Heart left ventricle (tissue), 16 donors: ENCODE results near the gene C2orf92. TPM values are rescaled to one million over a fixed set of nuclear protein-coding genes. Genes with fewer than 3 reads are reported as not detected.

Source experiments
- ATAC-seq, 4 donors: fragments of 200-7000 bp; cut with Tn5 transposase; one replicate each; pipeline ENCODE4 v1.9.1; 2020 to 2022; ENCODE audit warnings: moderate library complexity in 4 of 4, mild to moderate bottlenecking in 3 of 4, moderate number of reproducible peaks in 1 of 4
- DNase-seq, 5 donors: peaks; one replicate each; pipeline ENCODE4 v3.0.0-alpha.2; 2020
- H3K27ac ChIP-seq, 12 donors: fragments of 200-600 bp; sonication (generic) in 4 of 12; one replicate each; pipeline versions ENCODE4 v1.5.0 to v1.8.0; 2016 to 2022; ENCODE audit warnings: mild to moderate bottlenecking in 2 of 12
- H3K27me3 ChIP-seq, 9 donors: fragments of 200-600 bp; sonication (generic) in 2 of 9; one replicate each; pipeline versions ENCODE4 v1.5.1 to v1.8.0; 2016 to 2022; ENCODE audit warnings: mild to moderate bottlenecking in 3 of 9
- H3K36me3 ChIP-seq, 9 donors: fragments of 200-600 bp; sonication (generic) in 2 of 9; one replicate each; pipeline versions ENCODE4 v1.5.0 to v1.8.0; 2018 to 2022; ENCODE audit warnings: mild to moderate bottlenecking in 2 of 9
- H3K4me1 ChIP-seq, 12 donors: fragments of 200-600 bp; sonication (generic) in 4 of 12; one replicate each; pipeline versions ENCODE4 v1.5.0 to v1.8.0; 2016 to 2022; ENCODE audit warnings: mild to moderate bottlenecking in 3 of 12
- H3K4me3 ChIP-seq, 12 donors: fragments of 200-600 bp; sonication (generic) in 4 of 12; one replicate each; pipeline versions ENCODE4 v1.5.0 to v1.8.0; 2017 to 2022; ENCODE audit warnings: mild to moderate bottlenecking in 9 of 12, moderate library complexity in 4 of 12
- H3K9me3 ChIP-seq, 12 donors: fragments of 200-600 bp; sonication (generic) in 4 of 12; one replicate each; pipeline versions ENCODE4 v1.5.0 to v1.8.0; 2016 to 2022; ENCODE audit warnings: mild to moderate bottlenecking in 1 of 12
- CTCF ChIP-seq, 12 donors: fragments of 200-600 bp; sonication (generic) in 4 of 12; IDR thresholded peaks; one replicate each; pipeline versions ENCODE4 v1.5.0 to v1.8.0; 2018 to 2022; ENCODE audit warnings: antibody characterized with exemption in 12 of 12, mild to moderate bottlenecking in 5 of 12
- POLR2A ChIP-seq, 2 donors: fragments of 450-650 bp; IDR thresholded peaks; one replicate each; pipeline ENCODE4 v1.6.1; 2017; ENCODE audit warnings: antibody characterized with exemption in 2 of 2, mild to moderate bottlenecking in 2 of 2, moderate library complexity in 2 of 2
- WGBS, 4 donors: extraction: QIAGEN DNeasy Blood & Tissue Kit in 2 of 4; methylation state at CpG; one replicate each; pipeline versions ENCODE4 v1.1.5 to v1.1.7; 2013 to 2018; 5-methylcytosine and 5-hydroxymethylcytosine counted together
- intact Hi-C, 10 donors: fragments of 100-400 bp; cut with DNase I; formaldehyde crosslinking; loops; one replicate each; pipeline versions ENCODE4 v1.11.1 to v1.14.2; 2022
- polyA plus RNA-seq, 2 donors: library from polyadenylated mRNA; stranded (reverse); fragments of 200-250 nt; gene quantifications; one replicate each; pipeline ENCODE4 v1.2.3, GENCODE V29; 2013
- total RNA-seq, 9 donors: library from RNA; depleted of rRNA in 2 of 9; stranded (reverse); fragments of >200 nt in 2 of 9; fragmentation: NEBNext Ultra II Directional in 3 of 9; extraction: Animal tissue kit (Norgen Biotek cat#: 25700) in 3 of 9; gene quantifications; one replicate each; pipeline versions ENCODE4 v1.1.0 to v1.2.4, GENCODE V29; 2016 to 2023
- donor health status: ischemic (EF 13 %, LVEDD 7.1; RV severe dilation, severe dysfunction).
- donor health status: healthy with polysubstance abuse.
- donor health status: DM: no; HTN: yes; CAD: no.
- donor health status: DM: no; HTN: no; CAD: no.
- donor health status: ischemic (EF 25% LVEDD 6.9; RV normal size, moderate dysfunction).
- donor health status: ischemic (EF 25% LVEDD 5.7; RV mildly dilated, moderate dysfunction).
- donor health status: healthy.
- donor health status: DM: yes; HTN: yes; CAD: no.
- donor health status: ischemic (EF 35%, LVEDD 5.7; RV mildly dilated, moderate dysfunction).
- donor health status: nonischemic (EF 11% LVEDD 7.7; RV severe dilation, severe dysfunction).
- donor health status: DM: yes; HTN: yes; CAD: no.
- donor health status: PGD.
- donor health status: ischemic (EF 29% LVEDD 5.4; RV normal size, mild dysfunction).
- donor health status: nonischemic (EF 23%, LVEDD 6.1; RV moderate dilation, normal function).

C2orf92 gene
- total and polyA plus RNA-seq, 11 donors = 0.89 to 11.0 (median 2.4) TPM

- no peak for ATAC-seq
- intact Hi-C loops = no loop called here
- peak overlapping the region in 1 of 12 donors; percentile 52 for H3K4me3 ChIP-seq
- H3K27me3 ChIP-seq = no peaks in the 10 kb centered on the region
- no peaks in the 10 kb centered on the region for H3K36me3 ChIP-seq
- H3K9me3 ChIP-seq = no peaks in the 10 kb centered on the region
- peak overlapping the region in 1 of 12 donors; percentile 38 for H3K27ac ChIP-seq
- peak in 2 of 5 donors; percentile 19 to 53 for DNase-seq
- H3K4me1 ChIP-seq = peaks cover 0 to 9% (median 0%) of the 10 kb centered on the region in 12 donors
- WGBS, 4 donors = 81 to 90% (median 89%) methylated on average over 14 to 21 of the region's 21 CpGs
- TF ChIP-seq CTCF (IDR thresholded peaks at IDR 0.05) (no peak), POLR2A (IDR thresholded peaks at IDR 0.05) (no peak)
Measured at GRCh38 chr2:97716695-97717612, 47.4 kb downstream of the C2orf92 start.

- DNase-seq (no peak), ATAC-seq (no peak)
- intact Hi-C loops = no loop called here
- no peak for TF ChIP-seq CTCF (IDR thresholded peaks at IDR 0.05)
- TF ChIP-seq POLR2A (IDR thresholded peaks at IDR 0.05) = no peak
- 76 to 80% (median 78%) methylated on average over 3 of the region's 3 CpGs for WGBS, 4 donors
- Histone ChIP-seq H3K9me3 (no peaks in the 10 kb centered on the region), H3K4me3 (peak overlapping the region in 1 of 12 donors; percentile 52), H3K27me3 (no peaks in the 10 kb centered on the region), H3K4me1 (peaks cover 0 to 8% (median 0%) of the 10 kb centered on the region in 12 donors), H3K36me3 (no peaks in the 10 kb centered on the region), H3K27ac (peak overlapping the region in 1 of 12 donors; percentile 38)
Measured at GRCh38 chr2:97717613-97717995, 48.1 kb downstream of the C2orf92 start.

GRCh38 chr2:97718051-97718882, 48.8 kb downstream of the C2orf92 start:
- Histone ChIP-seq H3K27ac (peak overlapping the region in 1 of 12 donors; percentile 60), H3K27me3 (no peaks in the 10 kb centered on the region), H3K4me1 (peaks cover 0 to under 1% (median 0%) of the 10 kb centered on the region in 12 donors), H3K9me3 (no peaks in the 10 kb centered on the region), H3K36me3 (no peaks in the 10 kb centered on the region), H3K4me3 (peak overlapping the region in 1 of 12 donors; percentile 52)
- intact Hi-C loops = no loop called here
- TF ChIP-seq POLR2A (IDR thresholded peaks at IDR 0.05) = no peak
- TF ChIP-seq CTCF (IDR thresholded peaks at IDR 0.05) = no peak
- ATAC-seq (peak in 1 of 4 donors; percentile 35), DNase-seq (peak in 2 of 5 donors; percentile 25 to 68)
- WGBS, 4 donors = 75 to 80% (median 77%) methylated on average over 18 to 21 of the region's 21 CpGs

GRCh38 chr2:97718942-97719341, 49.4 kb downstream of the C2orf92 start:
- DNase-seq (peak in 1 of 5 donors; percentile 28), ATAC-seq (no peak)
- H3K4me1 ChIP-seq = no peaks in the 10 kb centered on the region
- TF ChIP-seq POLR2A (IDR thresholded peaks at IDR 0.05) (no peak), CTCF (IDR thresholded peaks at IDR 0.05) (no peak)
- H3K4me3 ChIP-seq = peak overlapping the region in 1 of 12 donors; percentile 52
- intact Hi-C loops = no loop called here
- WGBS, 4 donors = 63 to 85% (median 74%) methylated on average over 3 of the region's 3 CpGs
- no peaks in the 10 kb centered on the region for H3K9me3 ChIP-seq
- peak overlapping the region in 1 of 12 donors; percentile 60 for H3K27ac ChIP-seq
- H3K27me3 ChIP-seq = no peaks in the 10 kb centered on the region
- H3K36me3 ChIP-seq = no peaks in the 10 kb centered on the region
